ENCODE measurements around the gene GPR156.

GRCh38 chr3:120162400-120162799 lies 122.6 kb downstream of the GPR156 start:
- TF ChIP-seq EZH2 (optimal IDR thresholded peaks at IDR 0.05; ENCODE audit: low read depth, low read length), result no peak
- TF ChIP-seq CTCF (IDR thresholded peaks at IDR 0.05; ENCODE audit: low read length), result no peak
- no peak for TF ChIP-seq EZH2phosphoT487 (IDR thresholded peaks at IDR 0.05; ENCODE audit: low read length)

Measured in MM.1S (cell line).